ENCODE measurements around the gene CDKN2AIPNL.

DNA sequence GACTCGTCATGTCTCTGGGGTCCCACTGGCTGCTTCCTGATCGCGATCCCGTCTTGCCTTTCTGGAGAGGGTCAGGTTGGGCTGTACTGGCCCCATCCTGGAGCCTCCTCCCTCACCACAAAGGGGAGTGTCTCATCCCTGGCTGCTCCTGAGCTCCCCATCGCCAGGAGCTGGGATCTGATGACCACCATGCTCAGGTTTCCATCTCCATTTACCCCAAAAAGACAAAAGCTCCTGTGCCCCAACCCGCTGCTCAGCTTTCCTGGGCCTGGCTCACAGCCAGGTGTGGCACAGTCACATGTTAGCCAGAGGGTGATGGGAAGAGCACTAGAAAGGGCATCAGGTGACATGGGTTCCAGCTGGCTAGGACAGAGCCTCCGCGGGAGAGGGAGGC, 47.3 kb upstream of the CDKN2AIPNL start:
- TF ChIP-seq SIN3A (IDR thresholded peaks at IDR 0.05; ENCODE audit: borderline replicate concordance, insufficient read depth, low read depth, low read length): no peak
- TF ChIP-seq CTCF (IDR thresholded peaks at IDR 0.05): no peak
- no peak for TF ChIP-seq POLR2AphosphoS5 (IDR thresholded peaks at IDR 0.05; ENCODE audit: low read depth, low read length)
- no peak for TF ChIP-seq TCF7L2 (IDR thresholded peaks at IDR 0.05; ENCODE audit: low read depth, low read length)

Measured in Panc1 (cell line).